Endothelial cell of umbilical vein (primary cell): ENCODE measurements around the gene CSK. TPM values are rescaled to one million over a fixed set of nuclear protein-coding genes. Genes with fewer than 3 reads are reported as not detected.

Experiments used
- BruUV-seq: library from RNA; stranded (reverse); fragments of 400-500 nt; replicated peaks from 2 replicates; lab custom pipeline; 2021; lab: Mats Ljungman, UMichigan
- CTCF ChIA-PET: fragments of 300-600, 350-600 bp; sonication (Branson Sonifier 250); formaldehyde crosslinking; loops from one replicate; lab custom pipeline; 2021; ENCODE audit warnings: antibody characterized with exemption, inconsistent platforms; lab: Charles Lee
- POLR2A ChIA-PET: fragments of 300-600, 350-600 bp; sonication (Branson Sonifier 250); formaldehyde crosslinking; loops from one replicate; lab custom pipeline; 2021; ENCODE audit warnings: antibody characterized with exemption, inconsistent platforms; lab: Charles Lee
- DNase-seq: peaks from one replicate; pipeline ENCODE4 v3.0.0-alpha.2; 2011; ENCODE audit warnings: low read depth, low spot score
- FAIRE-seq: peaks from 2 replicates; lab custom pipeline; 2011; peaks lifted over from hg19 to GRCh38; lab: Jason Lieb, UNC
- H2AFZ ChIP-seq: 2 replicates; pipeline ENCODE4 v1.6.0; 2012; ENCODE audit warnings: low read depth, low read length, control low read depth, inconsistent platforms
- H3K27ac ChIP-seq: 2 replicates; pipeline ENCODE4 v1.5.1; 2011; ENCODE audit warnings: low read depth, mild to moderate bottlenecking, control low read depth, low read length, moderate library complexity; ENCODE audit not compliant: insufficient read depth
- H3K27me3 ChIP-seq, 2 experiments: 2 replicates each; pipeline versions ENCODE4 v1.6.0 to v1.6.1; 2011; ENCODE audit warnings: low read length in 2 of 2, mixed read lengths in 1 of 2; ENCODE audit not compliant: control insufficient read depth in 2 of 2, insufficient read depth in 2 of 2
- H3K36me3 ChIP-seq, 2 experiments: 2 replicates in 1 of 2; 3 replicates in 1 of 2; pipeline ENCODE4 v1.5.1; 2011; ENCODE audit warnings: low read length in 2 of 2, mild to moderate bottlenecking in 1 of 2, moderate library complexity in 1 of 2; ENCODE audit not compliant: control insufficient read depth in 2 of 2, insufficient read depth in 2 of 2; ENCODE audit errors: extremely low read depth in 1 of 2
- H3K4me1 ChIP-seq: 3 replicates; pipeline ENCODE4 v1.5.1; 2011; ENCODE audit warnings: mild to moderate bottlenecking, low read length; ENCODE audit not compliant: control insufficient read depth, insufficient read depth; ENCODE audit errors: extremely low read depth
- H3K4me2 ChIP-seq: 2 replicates; pipeline ENCODE4 v1.6.1; 2011; ENCODE audit warnings: low read length, control low read depth, mixed read lengths; ENCODE audit not compliant: insufficient read depth
- H3K4me3 ChIP-seq, 3 experiments: fragments of 200-600 bp in 1 of 3; sonication (generic), shearing (Covaris generic) in 1 of 3; replicated peaks in 1 of 3; 2 replicates each; pipeline ENCODE4 v1.5.1; 2011 to 2016; ENCODE audit warnings: control low read depth in 3 of 3, low read length in 3 of 3, mild to moderate bottlenecking in 2 of 3, inconsistent platforms in 1 of 3, low read depth in 1 of 3, moderate library complexity in 1 of 3; ENCODE audit not compliant: insufficient read depth in 1 of 3
- H3K79me2 ChIP-seq: 2 replicates; pipeline ENCODE4 v1.6.0; 2012; ENCODE audit warnings: low read length, inconsistent platforms; ENCODE audit not compliant: control insufficient read depth, insufficient read depth
- H3K9ac ChIP-seq: replicated peaks from 2 replicates; pipeline ENCODE3; 2011; ENCODE audit warnings: low read length, control low read depth; ENCODE audit not compliant: insufficient read depth; ENCODE audit errors: extremely low read depth
- H3K9me1 ChIP-seq: replicated peaks from 3 replicates; pipeline ENCODE4 v1.6.0; 2011; ENCODE audit warnings: mild to moderate bottlenecking, low read length; ENCODE audit not compliant: control insufficient read depth, insufficient read depth; ENCODE audit errors: extremely low read depth
- H3K9me3 ChIP-seq: replicated peaks from 2 replicates; pipeline ENCODE4 v1.5.1; 2012; ENCODE audit warnings: low read length, inconsistent platforms; ENCODE audit not compliant: control insufficient read depth, insufficient read depth
- H4K20me1 ChIP-seq: replicated peaks from 2 replicates; pipeline ENCODE3; 2011; ENCODE audit warnings: mild to moderate bottlenecking, low read length; ENCODE audit not compliant: control insufficient read depth, insufficient read depth; ENCODE audit errors: extremely low read depth
- FOS ChIP-seq: IDR thresholded peaks from 2 replicates; pipeline ENCODE4 v1.6.1; 2011; ENCODE audit warnings: mild to moderate bottlenecking, low read length, moderate library complexity, borderline replicate concordance; ENCODE audit not compliant: insufficient read depth
- JUN ChIP-seq: IDR thresholded peaks from 2 replicates; pipeline ENCODE4 v1.6.1; 2011; ENCODE audit warnings: borderline replicate concordance, low read depth; ENCODE audit not compliant: insufficient read length, insufficient read depth
- POLR2A ChIP-seq: IDR thresholded peaks from 2 replicates; pipeline ENCODE4 v1.6.1; 2012; ENCODE audit warnings: low read depth, mild to moderate bottlenecking, control low read depth, low read length
- POLR2AphosphoS5 ChIP-seq: IDR thresholded peaks from 2 replicates; pipeline ENCODE4 v1.6.1; 2012; ENCODE audit warnings: low read depth, mild to moderate bottlenecking, control low read depth, low read length, moderate library complexity; ENCODE audit not compliant: insufficient read depth
- dilution Hi-C: fragments of 300-500 bp; cut with MboI; formaldehyde crosslinking; loops from one replicate; pipeline ENCODE4 v1.15.0; 2019; ENCODE audit warnings: low sequenced_read_pairs; ENCODE audit not compliant: extremely low pct_ligation_motif_present
- intact Hi-C: fragments of 100-400 bp; cut with micrococcal nuclease; formaldehyde crosslinking; loops from one replicate; pipeline ENCODE4 v1.10.0; 2022
- polyA plus RNA-seq, 4 experiments: library from polyadenylated mRNA; depleted of rRNA in 3 of 4; stranded (reverse) in 3 of 4; unstranded in 1 of 4; fragments of >200 nt; gene quantifications; 2 replicates each; pipeline versions ENCODE4 v1.2.1 to v1.2.3, GENCODE V29; 2011 to 2012; ENCODE audit warnings: missing spikeins in 1 of 4
- total RNA-seq: library from RNA; stranded (reverse); gene quantifications from 2 replicates; pipeline ENCODE4 v1.2.3, GENCODE V29; 2021
- TF ChIP-seq, protein P1 (sequence below), 2 donors: IDR thresholded peaks; 1 replicate in 1 of 2; 2 replicates in 1 of 2; pipeline ENCODE4 v1.5.1; 2011; ENCODE audit warnings: low read length in 2 of 2, mild to moderate bottlenecking in 2 of 2, moderate library complexity in 2 of 2, control low read depth in 1 of 2, inconsistent platforms in 1 of 2, low read depth in 1 of 2; ENCODE audit not compliant: insufficient read depth in 1 of 2; ENCODE audit errors: extremely low read depth in 1 of 2

CSK gene
- total and polyA plus RNA-seq, 2 donors (not counting 3 experiments of a cell fraction or from before 2014, with no cell fraction given): 41.2 to 104 TPM

DNA sequence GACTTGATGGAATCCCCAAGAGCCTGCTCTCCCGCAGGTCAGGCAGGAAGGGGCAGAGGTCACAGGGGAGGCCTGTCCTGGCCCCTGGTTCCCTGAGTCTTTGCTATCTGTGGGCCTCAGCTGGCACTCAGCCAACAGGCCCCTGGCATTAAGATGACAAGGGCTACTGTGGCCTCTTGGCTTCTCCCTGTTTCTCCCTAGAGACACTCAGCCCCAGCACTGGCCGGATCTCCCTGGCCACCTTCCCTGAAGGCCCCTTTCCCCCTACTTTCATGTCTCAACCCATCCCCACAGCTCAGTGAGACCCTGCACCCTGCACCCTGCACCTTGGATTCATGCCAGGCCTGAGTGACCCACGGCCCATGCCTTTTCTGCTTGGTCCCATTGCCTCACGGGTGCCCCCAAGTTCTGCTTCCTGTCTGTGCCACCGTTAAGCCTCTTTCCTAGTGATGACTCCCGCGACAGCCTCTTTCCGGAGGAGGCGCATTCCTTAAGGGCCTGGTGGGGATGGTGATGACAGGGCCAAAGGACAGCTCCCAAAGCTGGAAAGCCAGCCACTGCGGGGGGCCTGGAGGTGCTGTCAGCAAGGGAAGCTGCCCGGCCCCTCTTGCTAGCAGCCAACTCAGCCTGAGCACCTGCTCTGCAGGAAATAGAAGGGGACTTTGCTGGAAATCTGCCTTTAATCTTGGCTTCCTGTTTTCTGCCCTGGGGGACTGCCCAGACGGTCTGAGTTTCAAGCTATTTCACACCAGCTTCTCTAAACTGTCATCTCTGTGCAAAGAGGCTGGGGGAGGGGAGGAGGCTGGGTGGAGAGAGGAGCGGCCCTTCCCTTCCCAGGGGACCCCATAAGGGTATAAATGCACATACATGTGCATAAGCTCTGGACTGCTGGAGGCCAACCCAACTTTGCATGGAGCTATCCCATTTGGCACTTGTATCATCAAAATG, 4.8 kb upstream of the CSK start:
- FAIRE-seq: peak; percentile 84
- H3K27me3 ChIP-seq: no peaks in the 10 kb centered on the region
- no TSS peak for BruUV-seq

More for the DNA sequence above, 4.8 kb upstream of the CSK start:
- DNase-seq: peak; percentile 78
- H3K36me3 ChIP-seq: no peaks in the 10 kb centered on the region
- no peaks in the 10 kb centered on the region for H3K9me1 ChIP-seq
- no peak overlapping the region for H3K4me2 ChIP-seq
- dilution Hi-C loops: no loop called here
- TF ChIP-seq FOS (no peak), JUN (no peak), POLR2A (no peak), POLR2AphosphoS5 (peak; percentile 34)
- TF ChIP-seq, protein P1, sequence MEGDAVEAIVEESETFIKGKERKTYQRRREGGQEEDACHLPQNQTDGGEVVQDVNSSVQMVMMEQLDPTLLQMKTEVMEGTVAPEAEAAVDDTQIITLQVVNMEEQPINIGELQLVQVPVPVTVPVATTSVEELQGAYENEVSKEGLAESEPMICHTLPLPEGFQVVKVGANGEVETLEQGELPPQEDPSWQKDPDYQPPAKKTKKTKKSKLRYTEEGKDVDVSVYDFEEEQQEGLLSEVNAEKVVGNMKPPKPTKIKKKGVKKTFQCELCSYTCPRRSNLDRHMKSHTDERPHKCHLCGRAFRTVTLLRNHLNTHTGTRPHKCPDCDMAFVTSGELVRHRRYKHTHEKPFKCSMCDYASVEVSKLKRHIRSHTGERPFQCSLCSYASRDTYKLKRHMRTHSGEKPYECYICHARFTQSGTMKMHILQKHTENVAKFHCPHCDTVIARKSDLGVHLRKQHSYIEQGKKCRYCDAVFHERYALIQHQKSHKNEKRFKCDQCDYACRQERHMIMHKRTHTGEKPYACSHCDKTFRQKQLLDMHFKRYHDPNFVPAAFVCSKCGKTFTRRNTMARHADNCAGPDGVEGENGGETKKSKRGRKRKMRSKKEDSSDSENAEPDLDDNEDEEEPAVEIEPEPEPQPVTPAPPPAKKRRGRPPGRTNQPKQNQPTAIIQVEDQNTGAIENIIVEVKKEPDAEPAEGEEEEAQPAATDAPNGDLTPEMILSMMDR (IDR thresholded peaks at IDR 0.05; ENCODE audit: extremely low read depth in 1 of 2, insufficient read depth in 1 of 2, low read depth in 1 of 2, low read length in 2 of 2): no peak
- no peak overlapping the region for H3K4me3 ChIP-seq
- H3K9me3 ChIP-seq: no peaks in the 10 kb centered on the region
- CTCF ChIA-PET: interaction anchor here (0.6 to 8.3 kb wide), 16 partner anchors 7 to 177 kb away, joined by 3 to 98 read pairs (median 4); partner anchors contain the start of genes CPLX3, FAM219B and ULK3
- POLR2A ChIA-PET: interaction anchor here (0.7 kb wide), 1 partner anchor 139 kb away, joined by 4 read pairs; no protein-coding TSS in a partner anchor
- H3K9ac ChIP-seq: no peak overlapping the region
- no peak overlapping the region for H3K27ac ChIP-seq
- H2AFZ ChIP-seq: peak overlapping the region; percentile 22
- intact Hi-C loops: loop anchor here (2.0 to 10.0 kb wide), 2 partner anchors 66 to 428 kb away; partner anchors contain the start of genes C15orf39 and ULK3
- H3K4me1 ChIP-seq: peaks cover 27% of the 10 kb centered on the region
- H3K79me2 ChIP-seq: no peaks in the 10 kb centered on the region
- H4K20me1 ChIP-seq: no peaks in the 10 kb centered on the region
